Testis (tissue), 2 donors: ENCODE data around the gene MGST3.

Experiments used
- POLR2A ChIP-seq: fragments of 450-650 bp; IDR thresholded peaks from one replicate; pipeline ENCODE4 v1.6.1; 2017; ENCODE audit warnings: antibody characterized with exemption, mild to moderate bottlenecking, moderate library complexity
- TF ChIP-seq, protein P1 (sequence below), 3 experiments: fragments of 450-650 bp in 2 of 3; fragments of 200-600 bp in 1 of 3; sonication (generic) in 1 of 3; IDR thresholded peaks; one replicate each; pipeline ENCODE4 v1.5.1; 2016 to 2019; ENCODE audit warnings: antibody characterized with exemption in 3 of 3, mild to moderate bottlenecking in 2 of 3, moderate library complexity in 1 of 3

GRCh38 chr1:165635823-165636222 lies 4.8 kb downstream of the MGST3 start:
- TF ChIP-seq, protein P1, sequence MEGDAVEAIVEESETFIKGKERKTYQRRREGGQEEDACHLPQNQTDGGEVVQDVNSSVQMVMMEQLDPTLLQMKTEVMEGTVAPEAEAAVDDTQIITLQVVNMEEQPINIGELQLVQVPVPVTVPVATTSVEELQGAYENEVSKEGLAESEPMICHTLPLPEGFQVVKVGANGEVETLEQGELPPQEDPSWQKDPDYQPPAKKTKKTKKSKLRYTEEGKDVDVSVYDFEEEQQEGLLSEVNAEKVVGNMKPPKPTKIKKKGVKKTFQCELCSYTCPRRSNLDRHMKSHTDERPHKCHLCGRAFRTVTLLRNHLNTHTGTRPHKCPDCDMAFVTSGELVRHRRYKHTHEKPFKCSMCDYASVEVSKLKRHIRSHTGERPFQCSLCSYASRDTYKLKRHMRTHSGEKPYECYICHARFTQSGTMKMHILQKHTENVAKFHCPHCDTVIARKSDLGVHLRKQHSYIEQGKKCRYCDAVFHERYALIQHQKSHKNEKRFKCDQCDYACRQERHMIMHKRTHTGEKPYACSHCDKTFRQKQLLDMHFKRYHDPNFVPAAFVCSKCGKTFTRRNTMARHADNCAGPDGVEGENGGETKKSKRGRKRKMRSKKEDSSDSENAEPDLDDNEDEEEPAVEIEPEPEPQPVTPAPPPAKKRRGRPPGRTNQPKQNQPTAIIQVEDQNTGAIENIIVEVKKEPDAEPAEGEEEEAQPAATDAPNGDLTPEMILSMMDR (IDR thresholded peaks at IDR 0.05), result no peak
- no peak for TF ChIP-seq POLR2A
